HepG2 (cell line): ENCODE data around the gene ATP10A. TPM values are rescaled to one million over a fixed set of nuclear protein-coding genes. Genes with fewer than 3 reads are reported as not detected.

ENCODE experiments used
- ATAC-seq: fragments of 200-7000 bp; cut with Tn5 transposase; 3 replicates; pipeline ENCODE4 v1.9.1; 2020; ENCODE audit warnings: mild to moderate bottlenecking, moderate library complexity
- BruUV-seq: library from RNA; stranded (reverse); fragments of 400-500 nt; replicated peaks from 2 replicates; lab custom pipeline; 2021; lab: Mats Ljungman, UMichigan
- CTCF ChIA-PET: fragments of 300-600 bp; formaldehyde crosslinking; extraction: SDS; loops from one replicate; lab custom pipeline; 2021; ENCODE audit warnings: low total read pairs, inconsistent platforms, low intra/inter-chr PET ratio; lab: Yijun Ruan, JAX
- POLR2A ChIA-PET: fragments of 350-600 bp; sonication (Branson Sonifier 250); formaldehyde crosslinking; loops from one replicate; lab custom pipeline; 2020; ENCODE audit warnings: antibody characterized with exemption, inconsistent platforms; lab: Yijun Ruan, JAX
- DNase-seq: peaks from one replicate; pipeline ENCODE4 v3.0.0-alpha.2; 2015; ENCODE audit warnings: low spot score
- FAIRE-seq: peaks from 3 replicates; lab custom pipeline; 2011; peaks lifted over from hg19 to GRCh38; lab: Jason Lieb, UNC
- H2AFZ ChIP-seq: one replicate; pipeline ENCODE4 v1.6.1; 2011; ENCODE audit warnings: low read length, inconsistent platforms
- H3K27ac ChIP-seq: fragments of 300-600 bp; 3 replicates; pipeline ENCODE4 v1.8.0; 2011; ENCODE audit warnings: mixed run types, mild to moderate bottlenecking, mixed read lengths, low read length, inconsistent platforms; ENCODE audit not compliant: insufficient read depth; ENCODE audit errors: extremely low read length
- H3K27me3 ChIP-seq, 2 experiments: fragments of 200-600 bp in 1 of 2; 2 replicates in 1 of 2; 3 replicates in 1 of 2; pipeline versions ENCODE4 v1.6.0 to v1.8.0; 2011; ENCODE audit warnings: low read length in 2 of 2, mild to moderate bottlenecking in 2 of 2, moderate library complexity in 2 of 2, inconsistent platforms in 1 of 2; ENCODE audit not compliant: insufficient read depth in 2 of 2, control insufficient read depth in 1 of 2
- H3K36me3 ChIP-seq, 2 experiments: fragments of 200-600 bp in 1 of 2; replicated peaks in 1 of 2; 2 replicates in 1 of 2; 3 replicates in 1 of 2; pipeline versions ENCODE4 v1.5.1 to v1.8.0; 2011; ENCODE audit warnings: low read length in 2 of 2, inconsistent platforms in 1 of 2; ENCODE audit not compliant: insufficient read depth in 2 of 2, control insufficient read depth in 1 of 2
- H3K4me1 ChIP-seq: 2 replicates; pipeline ENCODE4 v1.5.1; 2012; ENCODE audit warnings: low read length, inconsistent platforms; ENCODE audit not compliant: insufficient read depth
- H3K4me2 ChIP-seq: 2 replicates; pipeline ENCODE4 v1.6.0; 2011; ENCODE audit warnings: low read depth, low read length, inconsistent platforms
- H3K4me3 ChIP-seq, 3 experiments: fragments of 200-600 bp in 1 of 3; sonication (generic), shearing (Covaris generic) in 1 of 3; replicated peaks in 1 of 3; 2 replicates each; pipeline ENCODE4 v1.5.1; 2011 to 2016; ENCODE audit warnings: low read length in 3 of 3, inconsistent platforms in 2 of 3, low read depth in 2 of 3, mild to moderate bottlenecking in 2 of 3, control low read depth in 1 of 3, mixed read lengths in 1 of 3; ENCODE audit not compliant: insufficient read depth in 1 of 3
- H3K79me2 ChIP-seq: one replicate; pipeline ENCODE4 v1.6.1; 2011; ENCODE audit warnings: low read length, inconsistent platforms; ENCODE audit not compliant: insufficient read depth
- H3K9ac ChIP-seq: 2 replicates; pipeline ENCODE4 v1.6.0; 2011; ENCODE audit warnings: mild to moderate bottlenecking, low read depth, low read length, inconsistent platforms; ENCODE audit not compliant: insufficient read depth
- H3K9me3 ChIP-seq: 2 replicates; pipeline ENCODE4 v1.5.1; 2012; ENCODE audit warnings: mild to moderate bottlenecking, low read length
- H4K20me1 ChIP-seq: 2 replicates; pipeline ENCODE4 v1.6.0; 2011; ENCODE audit warnings: inconsistent platforms, mild to moderate bottlenecking, low read length, moderate library complexity; ENCODE audit not compliant: insufficient read depth
- HMGA1 ChIP-seq: sonication (generic); formaldehyde crosslinking; conservative IDR thresholded peaks from 2 replicates; pipeline ENCODE4 v1.4.0; 2020; ENCODE audit warnings: missing genetic modification reagents
- KMT2B ChIP-seq: IDR thresholded peaks from 2 replicates; pipeline ENCODE4 v1.6.1; 2016; ENCODE audit warnings: missing genetic modification reagents, missing compliant biosample characterization
- NCOR1 ChIP-seq: fragments of 200-600 bp; sonication (generic); IDR thresholded peaks from 2 replicates; pipeline ENCODE4 v1.7.0; 2017; ENCODE audit warnings: antibody characterized with exemption, low read length, borderline replicate concordance
- NFYC ChIP-seq: IDR thresholded peaks from 2 replicates; pipeline ENCODE4 v1.6.1; 2016; ENCODE audit warnings: missing genetic modification reagents, missing compliant biosample characterization
- NRL ChIP-seq: sonication (generic); formaldehyde crosslinking; IDR thresholded peaks from 2 replicates; pipeline ENCODE4 v1.5.0; 2020; ENCODE audit warnings: missing genetic modification reagents, mild to moderate bottlenecking, moderate library complexity, borderline replicate concordance
- SIX1 ChIP-seq: sonication (generic); formaldehyde crosslinking; IDR thresholded peaks from 2 replicates; pipeline ENCODE4 v1.4.0; 2020; ENCODE audit warnings: missing genetic modification reagents, borderline replicate concordance
- SMYD3 ChIP-seq: sonication (generic); formaldehyde crosslinking; IDR thresholded peaks from 2 replicates; pipeline ENCODE4 v1.8.1; 2023; ENCODE audit warnings: mild to moderate bottlenecking, missing genetic modification reagents
- ZNF264 ChIP-seq: sonication (generic); formaldehyde crosslinking; IDR thresholded peaks from 2 replicates; pipeline ENCODE4 v1.4.0; 2020; ENCODE audit warnings: missing genetic modification reagents
- ZNF34 ChIP-seq: sonication (generic); formaldehyde crosslinking; IDR thresholded peaks from 2 replicates; pipeline ENCODE4 v1.4.0; 2020; ENCODE audit warnings: mild to moderate bottlenecking, missing genetic modification reagents, borderline replicate concordance
- ZNF44 ChIP-seq: sonication (generic); formaldehyde crosslinking; IDR thresholded peaks from 2 replicates; pipeline ENCODE4 v1.5.1; 2020; ENCODE audit warnings: mild to moderate bottlenecking, missing genetic modification reagents
- ZNF737 ChIP-seq: sonication (generic); formaldehyde crosslinking; IDR thresholded peaks from 2 replicates; pipeline ENCODE4 v1.5.0; 2020; ENCODE audit warnings: missing genetic modification reagents, mild to moderate bottlenecking, borderline replicate concordance
- WGBS: methylation state at CpG from one replicate; pipeline ENCODE4 v1.1.6; 2017; ENCODE audit warnings: low lambda C conversion rate; 5-methylcytosine and 5-hydroxymethylcytosine counted together
- in situ Hi-C: cut with HindIII; loops from 2 replicates; pipeline ENCODE4 v1.10.0; 2017; ENCODE audit warnings: low pct_unique_long_range_greater_than_20kb; ENCODE audit not compliant: extremely low pct_ligation_motif_present
- intact Hi-C: fragments of 100-400 bp; cut with micrococcal nuclease; formaldehyde crosslinking; loops from one replicate; pipeline ENCODE4 v1.10.0; 2022; ENCODE audit not compliant: unreplicated experiment
- polyA plus RNA-seq, 8 experiments: library from polyadenylated mRNA; depleted of rRNA in 3 of 8; stranded (reverse) in 7 of 8; unstranded in 1 of 8; fragments of >200 nt; fragmentation: Illumina TruSeq in 4 of 8; extraction: Trizol in 4 of 8; gene quantifications; 2 replicates each; pipeline versions ENCODE4 v1.2.1 to v1.2.3, GENCODE V29; 2011 to 2016; ENCODE audit warnings: low read depth in 4 of 8, missing spikeins in 1 of 8, mixed read lengths in 1 of 8; ENCODE audit not compliant: insufficient read depth in 1 of 8
- total RNA-seq, 5 experiments: library from RNA; depleted of rRNA; stranded (reverse); fragments of >200 nt; fragmentation: Illumina TruSeq; extraction: Trizol; gene quantifications; 2 replicates each; pipeline ENCODE4 v1.2.3, GENCODE V29; 2016; ENCODE audit warnings: low read depth in 1 of 5

ATP10A gene
- total and polyA plus RNA-seq, 2 of the 13 experiments (the other 11 are each of a cell fraction or from before 2014, with no cell fraction given), result 0.58 to 4.2 TPM

- TF ChIP-seq KMT2B (no peak), ZNF264 (no peak), ZNF737 (CRISPR knock-in tag) (no peak)
Measured at GRCh38 chr15:25689592-25689991, 173.5 kb downstream of the ATP10A start (continued).

- CTCF ChIA-PET, result no interaction called here
- in situ Hi-C loops, result no loop called here
- no peaks in the 10 kb centered on the region for H4K20me1 ChIP-seq
- no peak overlapping the region for H3K4me2 ChIP-seq
- no peaks in the 10 kb centered on the region for H3K79me2 ChIP-seq
- intact Hi-C loops, result no loop called here
- no peak for ATAC-seq
- 57% methylated on average over 9 of the region's 9 CpGs for WGBS
- no peaks in the 10 kb centered on the region for H3K36me3 ChIP-seq
- H3K4me1 ChIP-seq, result no peaks in the 10 kb centered on the region
- H3K27ac ChIP-seq, result no peak overlapping the region
- TF ChIP-seq ZNF44 (CRISPR knock-in tag) (no peak), SIX1 (no peak), HMGA1 (no peak), NFYC (CRISPR knock-in tag) (no peak), SMYD3 (CRISPR knock-in tag) (no peak), NRL (CRISPR knock-in tag) (no peak), ZNF34 (CRISPR knock-in tag) (no peak), NCOR1 (no peak)
- TF ChIP-seq, all 625 proteins: peak for 0
- Histone ChIP-seq H3K9me3 (0 out of 2 replicates have a peak, but pooled peaks cover 4% of the 10 kb centered on the region), H3K4me3 (no peak overlapping the region), H3K9ac (no peak overlapping the region), H2AFZ (no peak overlapping the region), H3K27me3 (no peaks in the 10 kb centered on the region)
- no peak for FAIRE-seq
- POLR2A ChIA-PET, result no interaction called here
- no peak for DNase-seq
- BruUV-seq, result no TSS peak
Measured at GRCh38 chr15:25688166-25688565, 175.0 kb downstream of the ATP10A start.
